Activated T-cell treated with anti-CD3 and anti-CD28 coated beads, Interleukin-2, amount 50 U/mL, for 48 hours (primary cell): ENCODE results near the gene HSBP1L1.
"Not testable (repeated sequence)": the region's sequence is repeated elsewhere in the genome, so short reads cannot be mapped to it uniquely, and the experiment has no call there.

Source experiments
- DNase-seq, 2 experiments: peaks; one replicate each; pipeline ENCODE4 v3.0.0-alpha.2; 2020

The HSBP1L1 gene

DNA sequence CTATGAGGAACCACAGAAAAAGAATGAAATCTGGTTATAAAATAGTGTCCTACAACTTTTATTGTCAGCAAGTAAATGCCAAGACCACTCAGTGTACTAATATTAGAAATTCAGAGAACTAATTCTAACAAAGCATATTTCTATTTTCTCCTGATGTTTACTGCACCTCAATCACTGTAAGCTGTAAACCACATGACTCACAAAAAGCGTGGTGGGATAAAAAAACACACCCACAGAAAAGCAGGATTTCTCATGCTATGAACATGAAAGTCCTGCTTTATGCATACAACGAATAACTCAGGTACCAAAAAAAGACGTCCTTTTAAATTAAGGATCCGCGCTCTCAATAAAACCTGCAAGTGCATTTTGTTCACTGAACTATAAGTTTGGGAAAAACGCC lies 23.1 kb downstream of the HSBP1L1 start:
- DNase-seq = no peak

DNA sequence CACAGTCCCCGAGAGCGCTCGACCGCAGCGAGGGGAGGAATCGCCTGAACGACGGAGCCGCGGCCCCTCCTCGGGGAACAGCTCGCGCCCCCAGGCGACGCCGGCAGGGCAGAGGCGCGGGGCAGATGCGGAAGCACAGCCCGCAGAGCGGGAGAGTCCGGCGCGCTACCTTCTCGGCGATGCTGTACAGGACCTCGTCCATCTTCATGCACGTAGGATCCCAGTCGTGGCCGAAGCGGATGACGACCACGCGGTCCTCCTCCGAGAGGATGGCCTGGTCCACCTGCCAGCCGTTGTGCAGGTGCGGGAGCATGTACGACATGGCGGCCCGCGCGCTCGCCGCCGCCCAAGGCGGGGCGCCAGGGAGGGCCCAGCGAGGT lies 23.6 kb downstream of the HSBP1L1 start:
- peak; percentile 73 to 78 for DNase-seq

- peak; percentile 86 to 90 for DNase-seq
Measured at GRCh38 chr18:79988451-79989194, 24.2 kb downstream of the HSBP1L1 start, which contains the start of gene TXNL4A. Gene TXNL4A, minus strand, starts transcription at chr18:79988563. Its CDS starts 171 bp downstream, at chr18:79988392.

- peak in 1 of 2 experiments; percentile 25 for DNase-seq
Measured at GRCh38 chr18:79989195-79989497, 24.7 kb downstream of the HSBP1L1 start.

GRCh38 chr18:79991494-79991893 lies 27.1 kb downstream of the HSBP1L1 start:
- DNase-seq = no peak

DNA sequence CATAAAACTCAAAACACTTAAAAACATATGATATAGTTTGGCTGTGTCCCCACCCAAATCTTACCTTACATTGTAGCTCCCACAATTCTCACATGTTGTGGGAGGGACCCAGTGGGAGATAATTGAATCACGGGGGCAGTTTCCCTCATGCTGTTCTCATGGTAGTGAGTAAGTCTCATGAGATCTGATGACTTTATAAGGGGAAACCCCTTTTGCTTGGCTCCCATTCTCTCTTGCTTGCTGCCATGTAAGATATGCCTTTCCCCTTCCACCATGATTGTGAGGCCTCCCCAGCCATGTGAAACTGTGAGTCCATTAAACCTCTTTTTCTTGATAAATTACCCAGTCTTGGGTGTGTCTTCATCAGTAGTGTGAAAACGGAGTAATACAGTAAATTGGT lies 35.3 kb downstream of the HSBP1L1 start:
- not testable (repeated sequence) for DNase-seq

DNA sequence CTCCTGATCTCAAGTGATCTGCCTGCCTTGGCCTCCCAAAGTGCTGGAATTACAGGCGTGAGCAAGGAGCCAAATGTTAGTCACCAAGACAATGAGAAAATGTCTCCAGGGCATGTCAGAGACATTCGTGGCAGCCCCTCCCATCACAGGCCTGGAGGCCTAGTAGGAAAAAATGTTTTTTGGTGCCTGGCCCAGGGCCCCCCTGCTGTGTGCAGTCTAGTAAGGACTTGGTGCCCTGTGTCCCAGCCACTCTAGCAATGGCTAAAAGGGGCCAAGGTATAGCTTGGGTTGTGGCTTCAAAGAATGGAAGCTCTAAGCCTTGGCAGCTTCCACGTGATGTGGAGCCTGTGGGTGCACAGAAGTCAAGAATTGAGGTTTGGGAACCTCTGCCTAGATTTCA lies 36.4 kb downstream of the HSBP1L1 start:
- DNase-seq = no peak

GRCh38 chr18:80002468-80002867 lies 38.0 kb downstream of the HSBP1L1 start:
- DNase-seq = no peak

DNA sequence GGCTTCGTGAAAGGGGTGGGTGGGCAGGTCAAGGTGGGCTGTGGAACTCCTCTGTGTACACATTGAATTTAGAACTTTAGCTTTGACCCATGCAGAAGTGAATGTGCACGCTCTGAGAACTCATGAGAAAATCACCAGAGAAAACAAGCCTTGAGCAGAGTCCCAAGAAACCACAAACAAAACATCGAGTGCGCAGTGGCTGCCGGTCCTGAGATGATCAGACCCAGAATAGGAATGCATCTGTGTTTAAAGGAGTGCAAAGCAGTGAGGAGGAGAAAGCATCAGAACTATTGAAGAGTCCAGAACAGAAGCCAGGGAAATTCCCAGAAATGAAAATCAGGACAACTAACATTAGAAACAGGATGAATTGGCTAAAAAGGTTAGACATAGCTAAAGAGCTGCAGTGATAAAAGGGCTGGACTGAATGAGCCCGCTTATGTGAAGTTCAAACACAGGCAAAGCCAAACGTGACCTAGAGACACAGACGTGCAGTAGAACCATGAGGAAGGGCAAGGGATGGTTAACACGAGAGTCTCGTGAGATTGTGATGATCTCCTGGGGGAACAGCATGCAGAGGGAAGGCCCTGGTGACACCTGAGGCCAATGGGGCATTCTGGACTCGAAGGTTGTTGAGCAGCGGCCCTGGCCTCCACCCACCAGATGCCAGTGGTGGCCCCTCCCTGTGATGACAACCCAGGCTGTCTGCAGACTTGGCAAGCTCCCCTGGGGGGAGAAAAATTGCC lies 40.3 kb downstream of the HSBP1L1 start:
- DNase-seq = no peak

DNA sequence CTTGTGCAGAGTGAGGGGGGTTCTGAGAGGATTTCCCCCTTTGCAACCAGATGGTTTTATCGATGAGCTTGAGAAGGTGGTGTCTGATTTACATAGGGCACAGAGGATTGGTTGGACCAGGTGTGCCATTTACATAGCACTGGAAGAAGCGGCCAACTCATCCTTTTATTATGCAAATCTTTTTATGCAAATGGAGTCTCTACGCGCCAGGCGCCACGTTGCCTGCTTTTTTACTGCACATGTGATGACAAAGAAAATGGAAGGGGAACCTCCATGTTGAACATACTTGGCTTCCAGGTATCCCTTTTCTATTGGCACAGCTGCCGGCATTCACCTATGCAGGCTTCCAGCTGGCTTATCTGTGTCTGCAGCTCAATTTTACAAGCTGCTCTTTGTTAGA lies 42.3 kb downstream of the HSBP1L1 start:
- no peak for DNase-seq

DNA sequence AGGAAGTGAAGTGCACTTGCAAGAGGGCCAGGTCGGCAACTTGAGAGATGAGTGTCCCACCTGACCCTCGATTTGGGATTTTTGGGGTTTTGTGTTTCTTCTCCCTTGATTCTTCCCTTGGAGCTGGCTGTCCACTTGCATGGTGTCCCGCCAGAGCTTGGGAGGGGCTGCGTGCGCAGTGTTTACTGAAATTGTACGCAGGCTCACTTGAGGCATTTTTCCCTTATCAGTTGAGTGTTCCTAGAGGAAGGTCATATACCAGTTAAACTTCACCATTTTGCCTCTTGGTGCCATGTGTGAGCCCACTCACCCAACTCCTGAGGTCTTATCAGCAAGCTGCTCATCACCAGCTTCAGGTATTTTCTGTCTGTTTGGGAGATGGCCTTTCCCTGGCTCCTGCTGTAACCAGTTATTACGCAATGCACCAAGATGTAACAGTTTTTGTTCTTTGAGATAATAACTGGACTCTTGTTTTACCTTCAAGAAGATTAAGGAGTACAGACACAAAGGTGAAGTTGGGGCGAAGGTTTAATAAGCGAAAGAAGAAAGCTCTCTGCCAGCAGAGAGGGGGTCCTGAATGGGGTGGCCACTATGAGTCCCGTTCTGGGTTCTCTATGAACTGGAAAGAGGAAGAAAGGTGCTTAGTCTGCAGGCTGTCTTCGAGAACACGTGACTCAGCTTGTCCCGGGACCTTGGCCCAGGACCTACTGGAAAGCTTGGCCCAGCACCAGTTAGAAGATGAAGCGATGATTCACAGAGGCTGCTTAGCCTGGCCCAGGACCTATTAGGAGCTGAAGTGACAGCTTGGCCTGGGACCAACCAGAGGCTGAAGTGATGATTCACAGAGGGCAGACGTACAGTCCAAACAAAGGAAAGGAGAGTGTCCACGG lies 45.5 kb downstream of the HSBP1L1 start:
- DNase-seq = no peak

GRCh38 chr18:80010551-80010906 lies 46.1 kb downstream of the HSBP1L1 start:
- DNase-seq = no peak

DNA sequence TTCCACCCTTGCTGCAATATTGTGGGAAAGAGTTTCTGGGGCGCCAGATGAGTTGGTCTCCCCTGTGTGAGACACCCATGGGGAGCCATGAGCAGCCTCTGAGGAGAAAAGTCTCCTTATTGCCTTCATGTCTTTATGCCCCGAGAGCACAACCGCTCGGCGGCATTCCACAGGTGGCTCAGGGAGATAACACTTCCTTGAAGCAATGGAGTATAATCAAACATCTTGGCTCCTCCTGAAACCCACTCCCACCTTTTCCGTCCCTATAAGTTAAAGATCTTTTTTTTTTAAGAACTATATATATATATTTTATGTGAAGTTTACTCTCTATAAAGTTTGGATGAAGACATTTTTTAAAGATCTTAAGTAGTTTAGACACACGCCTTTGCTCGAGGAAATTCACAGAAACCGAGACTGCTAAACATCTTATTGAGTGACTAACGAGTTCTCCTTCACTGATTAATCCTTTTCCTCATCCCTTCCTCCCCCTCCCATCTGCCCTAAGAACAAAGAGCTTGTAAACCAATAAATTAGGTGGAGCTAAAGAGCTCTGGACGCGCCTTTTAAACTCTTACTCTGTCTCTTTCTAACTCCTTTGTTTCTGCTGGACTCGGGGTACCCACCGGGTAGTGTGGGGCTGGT lies 47.2 kb downstream of the HSBP1L1 start:
- DNase-seq = not testable (repeated sequence)

GRCh38 chr18:80012714-80013113 lies 48.3 kb downstream of the HSBP1L1 start:
- no peak for DNase-seq
